Measurements from ENCODE around the gene RNGTT. TPM values are rescaled to one million over a fixed set of nuclear protein-coding genes. Genes with fewer than 3 reads are reported as not detected.
A peak's percentile ranks its signal among the peaks of the same experiment; 100 is the strongest.

Gene RNGTT
- total and polyA plus RNA-seq, 8 donors: 1.8 to 31.6 (median 5.8) TPM

DNA sequence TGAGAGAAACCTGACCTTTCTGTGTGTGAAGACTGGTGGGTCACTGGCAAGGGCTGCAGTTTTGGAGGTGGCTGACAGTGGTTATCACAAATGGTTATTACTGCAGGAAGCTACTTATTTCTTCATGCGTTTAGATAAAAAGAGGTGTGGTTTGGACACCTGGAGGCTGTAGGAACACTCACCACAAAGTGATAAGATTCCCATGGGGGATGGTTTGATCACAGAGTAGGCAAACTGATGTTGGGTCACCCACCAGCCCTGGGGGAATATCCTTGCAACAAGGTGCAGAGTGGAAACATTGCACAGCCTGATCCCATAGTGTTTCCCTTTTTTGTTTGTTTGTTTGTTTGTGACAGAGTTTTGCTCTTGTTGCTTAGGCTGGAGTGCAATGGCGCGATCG is 33.9 kb upstream of the RNGTT start:
- H3K4me3 ChIP-seq: no peak overlapping the region
- 84 to 86% (median 84%) methylated on average over 4 of the region's 4 CpGs for WGBS, 5 donors
- no peaks in the 10 kb centered on the region for H3K36me3 ChIP-seq
- H3K27me3 ChIP-seq: no peaks in the 10 kb centered on the region
- no peak for DNase-seq
- no peaks in the 10 kb centered on the region for H3K9me3 ChIP-seq
- intact Hi-C loops (cut with DNase I; ENCODE audit: low total_unique reads): no loop called here
- TF ChIP-seq, protein P1, sequence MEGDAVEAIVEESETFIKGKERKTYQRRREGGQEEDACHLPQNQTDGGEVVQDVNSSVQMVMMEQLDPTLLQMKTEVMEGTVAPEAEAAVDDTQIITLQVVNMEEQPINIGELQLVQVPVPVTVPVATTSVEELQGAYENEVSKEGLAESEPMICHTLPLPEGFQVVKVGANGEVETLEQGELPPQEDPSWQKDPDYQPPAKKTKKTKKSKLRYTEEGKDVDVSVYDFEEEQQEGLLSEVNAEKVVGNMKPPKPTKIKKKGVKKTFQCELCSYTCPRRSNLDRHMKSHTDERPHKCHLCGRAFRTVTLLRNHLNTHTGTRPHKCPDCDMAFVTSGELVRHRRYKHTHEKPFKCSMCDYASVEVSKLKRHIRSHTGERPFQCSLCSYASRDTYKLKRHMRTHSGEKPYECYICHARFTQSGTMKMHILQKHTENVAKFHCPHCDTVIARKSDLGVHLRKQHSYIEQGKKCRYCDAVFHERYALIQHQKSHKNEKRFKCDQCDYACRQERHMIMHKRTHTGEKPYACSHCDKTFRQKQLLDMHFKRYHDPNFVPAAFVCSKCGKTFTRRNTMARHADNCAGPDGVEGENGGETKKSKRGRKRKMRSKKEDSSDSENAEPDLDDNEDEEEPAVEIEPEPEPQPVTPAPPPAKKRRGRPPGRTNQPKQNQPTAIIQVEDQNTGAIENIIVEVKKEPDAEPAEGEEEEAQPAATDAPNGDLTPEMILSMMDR (IDR thresholded peaks at IDR 0.05): no peak
- TF ChIP-seq EP300 (IDR thresholded peaks at IDR 0.05) (no peak), POLR2AphosphoS5 (IDR thresholded peaks at IDR 0.05) (no peak), POLR2A (IDR thresholded peaks at IDR 0.05) (no peak)
- no peak overlapping the region for H3K27ac ChIP-seq
- H3K4me1 ChIP-seq: peaks cover 0 to 6% (median 0%) of the 10 kb centered on the region in 4 donors

DNA sequence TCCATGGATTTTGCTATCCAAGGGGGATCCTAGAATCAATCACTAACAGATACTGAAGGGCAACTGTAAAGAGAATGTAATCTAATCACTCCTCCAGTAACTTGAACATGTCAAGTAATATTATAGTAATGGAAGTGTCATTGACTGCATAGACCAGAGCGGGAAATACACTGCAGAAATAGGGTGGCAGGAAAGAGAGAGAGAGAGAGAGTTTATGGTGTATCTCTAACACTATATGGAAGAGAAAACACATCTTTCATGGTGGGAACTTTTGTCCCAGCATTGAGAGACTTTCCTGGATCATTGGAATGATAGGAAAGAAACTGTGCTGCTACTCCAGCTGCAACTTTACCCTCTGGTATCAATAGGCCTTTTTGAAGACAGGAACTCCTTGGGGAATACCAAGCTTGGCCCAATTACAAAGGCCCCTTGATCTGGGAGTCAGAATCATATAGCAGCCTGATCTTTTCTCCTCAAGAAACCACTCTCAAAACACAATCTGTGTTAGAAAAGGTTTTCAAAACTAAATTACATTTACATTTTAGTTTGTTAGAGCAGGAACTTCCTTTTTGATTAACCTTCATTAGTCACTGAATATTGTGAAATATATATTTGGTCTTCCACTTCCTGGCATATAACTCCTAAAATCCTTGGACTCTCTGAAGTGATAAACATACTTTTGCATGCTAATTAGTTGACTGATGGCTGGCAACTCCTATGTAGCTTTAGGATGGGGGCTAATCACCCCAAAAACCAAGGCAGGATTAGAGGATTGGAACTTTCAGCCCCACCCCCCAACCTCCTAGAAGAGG is 29.5 kb upstream of the RNGTT start:
- Histone ChIP-seq H3K4me3 (no peak overlapping the region), H3K36me3 (no peaks in the 10 kb centered on the region), H3K4me1 (peaks cover 0 to 6% (median 0%) of the 10 kb centered on the region in 4 donors), H3K27me3 (no peaks in the 10 kb centered on the region), H3K9me3 (no peaks in the 10 kb centered on the region), H3K27ac (peak overlapping the region in 1 of 5 donors; percentile 41)
- 96 to 100% (median 98%) methylated on average over 1 of the region's 1 CpG for WGBS, 5 donors
- intact Hi-C loops (cut with DNase I; ENCODE audit: low total_unique reads): no loop called here
- no peak for DNase-seq
- TF ChIP-seq POLR2A (IDR thresholded peaks at IDR 0.05) (no peak), EP300 (IDR thresholded peaks at IDR 0.05) (no peak), POLR2AphosphoS5 (IDR thresholded peaks at IDR 0.05) (no peak)

DNA sequence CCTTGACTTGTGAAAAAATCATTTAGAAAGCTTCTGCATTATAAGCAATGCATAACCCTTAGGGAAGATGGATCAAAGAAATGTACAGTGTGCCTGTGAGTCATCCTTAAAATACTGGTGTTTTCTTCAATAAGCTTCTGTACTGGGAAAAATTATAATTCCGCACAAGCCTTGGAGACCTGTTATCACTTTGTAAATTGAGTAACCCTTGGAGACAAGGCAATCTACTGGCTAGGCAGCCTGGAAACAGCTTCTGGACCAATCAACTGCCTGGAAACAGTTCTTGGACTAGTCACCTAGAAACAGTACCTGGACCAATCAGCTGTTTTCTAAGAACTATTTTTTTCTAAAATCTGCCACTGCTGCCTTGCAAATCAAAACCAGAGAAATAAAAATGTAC is 25.8 kb upstream of the RNGTT start:
- H3K9me3 ChIP-seq: no peaks in the 10 kb centered on the region
- H3K27me3 ChIP-seq: no peaks in the 10 kb centered on the region
- no peak overlapping the region for H3K4me3 ChIP-seq
- H3K36me3 ChIP-seq: no peaks in the 10 kb centered on the region
- peaks cover 0 to 18% (median 0%) of the 10 kb centered on the region in 4 donors for H3K4me1 ChIP-seq
- intact Hi-C loops (cut with DNase I; ENCODE audit: low total_unique reads): no loop called here
- no peak overlapping the region for H3K27ac ChIP-seq
- TF ChIP-seq EP300 (IDR thresholded peaks at IDR 0.05) (no peak), POLR2AphosphoS5 (IDR thresholded peaks at IDR 0.05) (no peak), POLR2A (IDR thresholded peaks at IDR 0.05) (no peak)
- TF ChIP-seq, protein P1 (IDR thresholded peaks at IDR 0.05): no peak
- WGBS, 5 donors: 26 to 48% (median 32%) methylated on average over 1 of the region's 1 CpG
- peak in 1 of 2 donors; percentile 67 for DNase-seq

DNA sequence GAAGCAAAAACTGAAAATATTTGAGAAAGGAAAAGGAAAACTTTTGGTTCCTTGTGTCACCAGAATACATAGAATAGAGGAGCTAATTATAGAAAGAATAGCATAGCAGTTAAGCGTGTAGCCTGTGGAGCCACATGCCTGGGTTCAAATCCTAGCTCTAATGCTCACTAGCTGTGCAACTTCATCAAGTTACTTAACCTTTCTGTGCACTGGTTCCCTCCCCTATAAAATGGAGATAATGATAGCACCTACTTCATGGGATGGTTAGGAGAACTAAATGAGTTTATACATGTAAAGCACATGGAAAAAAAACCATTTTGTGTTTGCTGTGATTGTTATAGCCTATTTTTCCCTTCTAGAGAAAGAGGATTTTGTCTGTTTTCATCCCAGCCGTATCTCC is 24.5 kb upstream of the RNGTT start:
- no peak overlapping the region for H3K4me3 ChIP-seq
- H3K36me3 ChIP-seq: no peaks in the 10 kb centered on the region
- no peak for TF ChIP-seq EP300 (IDR thresholded peaks at IDR 0.05)
- TF ChIP-seq POLR2AphosphoS5 (IDR thresholded peaks at IDR 0.05): no peak
- TF ChIP-seq POLR2A (IDR thresholded peaks at IDR 0.05): no peak
- TF ChIP-seq, protein P1 (IDR thresholded peaks at IDR 0.05): no peak
- no peaks in the 10 kb centered on the region for H3K9me3 ChIP-seq
- peaks cover 0 to 25% (median 4%) of the 10 kb centered on the region in 4 donors for H3K4me1 ChIP-seq
- no peak for DNase-seq
- no peaks in the 10 kb centered on the region for H3K27me3 ChIP-seq
- no peak overlapping the region for H3K27ac ChIP-seq
- intact Hi-C loops (cut with DNase I; ENCODE audit: low total_unique reads): no loop called here
- 34 to 69% (median 65%) methylated on average over 2 of the region's 2 CpGs for WGBS, 5 donors

DNA sequence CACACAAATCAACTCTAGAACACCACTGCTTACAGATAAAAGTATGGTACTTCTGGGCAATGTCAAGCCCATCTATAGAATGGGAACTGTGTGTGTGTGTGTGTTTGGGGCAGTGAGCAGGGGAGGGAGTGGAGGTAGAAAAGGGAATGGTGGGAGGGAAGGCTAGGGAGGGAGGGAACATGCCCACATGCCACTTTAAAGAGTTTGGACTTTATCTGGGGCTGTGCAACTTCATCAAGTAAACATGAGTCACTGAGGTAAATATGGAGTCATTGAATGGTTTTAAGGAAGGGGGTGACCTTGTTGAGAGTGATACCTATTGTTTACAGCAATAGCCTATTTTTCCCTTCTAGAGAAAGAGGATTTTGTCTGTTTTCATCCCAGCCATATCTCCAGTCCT is 22.5 kb upstream of the RNGTT start:
- Histone ChIP-seq H3K27me3 (no peaks in the 10 kb centered on the region), H3K4me3 (no peak overlapping the region), H3K4me1 (peaks cover 0 to 25% (median 4%) of the 10 kb centered on the region in 4 donors), H3K27ac (peak overlapping the region in 2 of 5 donors; percentile 27 to 34), H3K36me3 (no peaks in the 10 kb centered on the region), H3K9me3 (no peaks in the 10 kb centered on the region)
- DNase-seq: no peak
- TF ChIP-seq EP300 (IDR thresholded peaks at IDR 0.05): no peak
- intact Hi-C loops (cut with DNase I; ENCODE audit: low total_unique reads): no loop called here
